H1 (cell line): ENCODE data around the gene ATP1A3. TPM values are rescaled to one million over a fixed set of nuclear protein-coding genes. Genes with fewer than 3 reads are reported as not detected.

Experiments
- CTCF ChIA-PET: fragments of 300-600 bp; sonication (Branson Sonifier 250); formaldehyde crosslinking; loops from one replicate; lab custom pipeline; 2021; ENCODE audit not compliant: partially characterized antibody; lab: Charles Lee
- POLR2A ChIA-PET: fragments of 300-600 bp; sonication (Branson Sonifier 250); formaldehyde crosslinking; loops from one replicate; lab custom pipeline; 2021; ENCODE audit warnings: inconsistent platforms; ENCODE audit not compliant: partially characterized antibody; lab: Charles Lee
- DNase-seq, 2 experiments: peaks; one replicate each; pipeline versions ENCODE4 v3.0.0 to v3.0.0-alpha.2; 2010 to 2022; ENCODE audit warnings: low spot score in 2 of 2, low read depth in 1 of 2, mixed read lengths in 1 of 2
- FAIRE-seq: peaks from 2 replicates; lab custom pipeline; 2011; peaks lifted over from hg19 to GRCh38; lab: Jason Lieb, UNC
- H2AFZ ChIP-seq: 2 replicates; pipeline ENCODE4 v1.8.1; 2012; ENCODE audit warnings: low read length, inconsistent platforms
- H2AK5ac ChIP-seq: 2 replicates; pipeline ENCODE4 v1.6.1; 2013; ENCODE audit warnings: low read depth, low read length
- H2BK120ac ChIP-seq: replicated peaks from 2 replicates; pipeline ENCODE3; 2013; ENCODE audit warnings: low read depth, low read length, inconsistent platforms
- H2BK12ac ChIP-seq: 2 replicates; pipeline ENCODE4 v1.6.1; 2013; ENCODE audit warnings: low read depth, low read length
- H2BK15ac ChIP-seq: 2 replicates; pipeline ENCODE4 v1.6.1; 2013; ENCODE audit warnings: low read length
- H2BK20ac ChIP-seq: 2 replicates; pipeline ENCODE4 v1.6.1; 2013; ENCODE audit warnings: low read length
- H2BK5ac ChIP-seq: 2 replicates; pipeline ENCODE4 v1.6.1; 2013; ENCODE audit warnings: low read depth, low read length
- H3K14ac ChIP-seq: 2 replicates; pipeline ENCODE4 v1.6.1; 2013; ENCODE audit warnings: inconsistent platforms; ENCODE audit not compliant: insufficient read length
- H3K18ac ChIP-seq: 2 replicates; pipeline ENCODE4 v1.6.1; 2013; ENCODE audit warnings: low read length; ENCODE audit errors: extremely low read depth
- H3K23ac ChIP-seq: 2 replicates; pipeline ENCODE4 v1.6.1; 2013; ENCODE audit warnings: inconsistent platforms; ENCODE audit not compliant: insufficient read length
- H3K23me2 ChIP-seq: 2 replicates; pipeline ENCODE4 v1.6.1; 2013; ENCODE audit warnings: low read depth, low read length
- H3K27ac ChIP-seq: 2 replicates; pipeline ENCODE4 v1.6.1; 2011; ENCODE audit warnings: low read depth, low read length, inconsistent platforms
- H3K27me3 ChIP-seq, 4 experiments: replicated peaks in 1 of 4; 1 replicate in 1 of 4; 2 replicates in 3 of 4; pipeline versions ENCODE4 v1.6.1 to v1.8.1; 2011 to 2013; ENCODE audit warnings: low read length in 3 of 4, mild to moderate bottlenecking in 3 of 4, inconsistent platforms in 2 of 4, mixed read lengths in 2 of 4, moderate library complexity in 1 of 4; ENCODE audit not compliant: control insufficient read depth in 3 of 4, insufficient read depth in 3 of 4; ENCODE audit errors: extremely low read depth in 1 of 4
- H3K36me3 ChIP-seq, 4 experiments: 2 replicates each; pipeline versions ENCODE4 v1.6.1 to v1.8.1; 2011 to 2013; ENCODE audit warnings: mild to moderate bottlenecking in 4 of 4, low read length in 3 of 4, moderate library complexity in 2 of 4, control low read depth in 1 of 4, inconsistent platforms in 1 of 4; ENCODE audit not compliant: insufficient read depth in 4 of 4, control insufficient read depth in 2 of 4
- H3K4ac ChIP-seq: replicated peaks from 2 replicates; pipeline ENCODE3; 2013; ENCODE audit warnings: low read length, low read depth, mixed read lengths, inconsistent platforms; ENCODE audit not compliant: insufficient read length
- H3K4me1 ChIP-seq, 4 experiments: replicated peaks in 1 of 4; 1 replicate in 1 of 4; 2 replicates in 3 of 4; pipeline versions ENCODE4 v1.6.1 to v1.8.1; 2011 to 2013; ENCODE audit warnings: low read length in 3 of 4, inconsistent platforms in 2 of 4, mixed read lengths in 1 of 4; ENCODE audit not compliant: insufficient read depth in 4 of 4, control insufficient read depth in 3 of 4
- H3K4me2 ChIP-seq, 2 experiments: 2 replicates each; pipeline versions ENCODE4 v1.6.1 to v1.8.1; 2011 to 2013; ENCODE audit warnings: low read depth in 2 of 2, low read length in 2 of 2, control low read depth in 1 of 2, inconsistent platforms in 1 of 2, mild to moderate bottlenecking in 1 of 2; ENCODE audit not compliant: insufficient read depth in 1 of 2
- H3K4me3 ChIP-seq, 4 experiments: fragments of 200-600, 300-600 bp in 1 of 4; sonication (generic), shearing (Covaris generic), sonication (Bioruptor Twin) in 1 of 4; 2 replicates each; pipeline versions ENCODE4 v1.5.1 to v1.8.1; 2011 to 2016; ENCODE audit warnings: low read length in 4 of 4, low read depth in 3 of 4, control low read depth in 2 of 4, inconsistent platforms in 2 of 4, mild to moderate bottlenecking in 2 of 4, mixed read lengths in 1 of 4, moderate library complexity in 1 of 4; ENCODE audit not compliant: insufficient read depth in 2 of 4; ENCODE audit errors: extremely low read depth in 1 of 4
- H3K56ac ChIP-seq: replicated peaks from 2 replicates; pipeline ENCODE3; 2013; ENCODE audit warnings: low read depth, mild to moderate bottlenecking, mixed read lengths, low read length, inconsistent platforms; ENCODE audit not compliant: insufficient read length
- H3K79me1 ChIP-seq: 2 replicates; pipeline ENCODE4 v1.6.1; 2013; ENCODE audit warnings: low read depth, low read length, control low read depth
- H3K79me2 ChIP-seq, 2 experiments: 2 replicates each; pipeline versions ENCODE4 v1.6.1 to v1.8.1; 2012 to 2013; ENCODE audit warnings: low read length in 2 of 2, mild to moderate bottlenecking in 2 of 2, inconsistent platforms in 1 of 2; ENCODE audit not compliant: insufficient read depth in 2 of 2, control insufficient read depth in 1 of 2
- H3K9ac ChIP-seq, 4 experiments: replicated peaks in 1 of 4; 1 replicate in 1 of 4; 2 replicates in 3 of 4; pipeline versions ENCODE4 v1.6.1 to v1.8.1; 2011 to 2013; ENCODE audit warnings: low read depth in 3 of 4, low read length in 3 of 4, control low read depth in 2 of 4, mild to moderate bottlenecking in 2 of 4, moderate library complexity in 2 of 4, inconsistent platforms in 1 of 4; ENCODE audit errors: extremely low read depth in 1 of 4
- H3K9me3 ChIP-seq, 2 experiments: 2 replicates each; pipeline versions ENCODE4 v1.6.1 to v1.8.1; 2012 to 2013; ENCODE audit warnings: mild to moderate bottlenecking in 2 of 2, moderate library complexity in 2 of 2, control low read depth in 1 of 2, inconsistent platforms in 1 of 2, low read depth in 1 of 2, low read length in 1 of 2, mixed read lengths in 1 of 2; ENCODE audit not compliant: insufficient read depth in 2 of 2
- H4K20me1 ChIP-seq, 2 experiments: replicated peaks in 1 of 2; 2 replicates each; pipeline versions ENCODE3 to v1.8.1; 2011 to 2013; ENCODE audit warnings: inconsistent platforms in 2 of 2, low read length in 2 of 2, mild to moderate bottlenecking in 1 of 2; ENCODE audit not compliant: insufficient read depth in 2 of 2, control insufficient read depth in 1 of 2
- H4K5ac ChIP-seq: 2 replicates; pipeline ENCODE4 v1.6.1; 2013; ENCODE audit warnings: low read length, low read depth, mixed read lengths, inconsistent platforms; ENCODE audit not compliant: insufficient read length
- H4K8ac ChIP-seq: 2 replicates; pipeline ENCODE4 v1.8.0; 2013; ENCODE audit warnings: mild to moderate bottlenecking, moderate library complexity, low read length, inconsistent platforms; ENCODE audit not compliant: insufficient read depth; ENCODE audit errors: extremely low read depth
- H4K91ac ChIP-seq: replicated peaks from 2 replicates; pipeline ENCODE3; 2013; ENCODE audit warnings: low read length, mixed read lengths, inconsistent platforms; ENCODE audit not compliant: insufficient read length
- CREB1 ChIP-seq: IDR thresholded peaks from 2 replicates; pipeline ENCODE4 v1.6.1; 2012; ENCODE audit warnings: inconsistent platforms
- CTBP2 ChIP-seq: IDR thresholded peaks from 2 replicates; pipeline ENCODE4 v1.7.0; 2011; ENCODE audit warnings: borderline replicate concordance, mild to moderate bottlenecking, moderate library complexity, mixed read lengths, low read length; ENCODE audit not compliant: insufficient read depth, insufficient read length
- EP300 ChIP-seq, 2 experiments: IDR thresholded peaks; 1 replicate in 1 of 2; 2 replicates in 1 of 2; pipeline ENCODE4 v1.6.1; 2011 to 2012; ENCODE audit warnings: low read depth in 2 of 2, low read length in 2 of 2, mild to moderate bottlenecking in 2 of 2, borderline replicate concordance in 1 of 2, inconsistent platforms in 1 of 2, moderate library complexity in 1 of 2
- GTF2F1 ChIP-seq: IDR thresholded peaks from 2 replicates; pipeline ENCODE4 v1.6.1; 2012; ENCODE audit warnings: low read depth, low read length, improper control_type of control experiment, borderline replicate concordance
- MAFK ChIP-seq: IDR thresholded peaks from 2 replicates; pipeline ENCODE4 v1.6.1; 2012; ENCODE audit warnings: low read depth, mild to moderate bottlenecking, improper control_type of control experiment, low read length
- RXRA ChIP-seq: IDR thresholded peaks from 2 replicates; pipeline ENCODE4 v1.6.1; 2011; ENCODE audit warnings: low read depth, mild to moderate bottlenecking, low read length, moderate library complexity; ENCODE audit not compliant: insufficient read depth
- SIRT6 ChIP-seq: IDR thresholded peaks from one replicate; pipeline ENCODE4 v1.7.1; 2012; ENCODE audit warnings: low read length, inconsistent platforms
- SIX5 ChIP-seq: IDR thresholded peaks from 2 replicates; pipeline ENCODE4 v1.6.1; 2011; ENCODE audit warnings: mild to moderate bottlenecking, low read depth, low read length
- SRF ChIP-seq: IDR thresholded peaks from 2 replicates; pipeline ENCODE4 v1.6.1; 2011; ENCODE audit warnings: mild to moderate bottlenecking, low read depth, low read length, moderate library complexity
- TBP ChIP-seq: IDR thresholded peaks from 2 replicates; pipeline ENCODE4 v1.6.1; 2011; ENCODE audit warnings: low read depth, low read length, improper control_type of control experiment
- WGBS, 2 experiments: shearing (Covaris generic) in 1 of 2; methylation state at CpG; one replicate each; pipeline versions ENCODE4 v1.1.6 to v1.1.7; 2013 to 2015; ENCODE audit warnings: low lambda C conversion rate in 2 of 2, mixed read lengths in 2 of 2, inconsistent platforms in 1 of 2, low coverage in 1 of 2, missing lambda C conversion rate in 1 of 2; ENCODE audit not compliant: insufficient replicate concordance in 2 of 2, insufficient coverage in 1 of 2, insufficient read length in 1 of 2; ENCODE audit errors: extremely low coverage in 1 of 2, missing lambda C conversion rate in 1 of 2; 5-methylcytosine and 5-hydroxymethylcytosine counted together
- polyA plus RNA-seq, 7 experiments: library from polyadenylated mRNA; depleted of rRNA in 3 of 7; stranded (reverse) in 5 of 7; unstranded in 2 of 7; fragments of >200 nt in 5 of 7; fragments of 200-250 nt in 2 of 7; gene quantifications; 1 replicate in 5 of 7; 2 replicates in 1 of 7; 4 replicates in 1 of 7; pipeline versions ENCODE4 v1.2.1 to v1.2.3, GENCODE V29; 2011 to 2013; ENCODE audit warnings: missing spikeins in 2 of 7, mixed read lengths in 2 of 7
- total RNA-seq: library from RNA; stranded (reverse); fragmentation: NEBNext Ultra II Directional; extraction: Animal tissue kit (Norgen Biotek cat#: 25700); gene quantifications from 2 replicates; pipeline ENCODE4 v1.2.1, GENCODE V29; 2021
- TF ChIP-seq, protein P1 (sequence below): IDR thresholded peaks from 2 replicates; pipeline ENCODE4 v1.6.1; 2011; ENCODE audit warnings: low read length, improper control_type of control experiment

ATP1A3 gene
- total and polyA plus RNA-seq, 2 of the 8 experiments (the other 6 are each of a cell fraction or from before 2014, with no cell fraction given): 11.1 to 41.2 TPM

DNA sequence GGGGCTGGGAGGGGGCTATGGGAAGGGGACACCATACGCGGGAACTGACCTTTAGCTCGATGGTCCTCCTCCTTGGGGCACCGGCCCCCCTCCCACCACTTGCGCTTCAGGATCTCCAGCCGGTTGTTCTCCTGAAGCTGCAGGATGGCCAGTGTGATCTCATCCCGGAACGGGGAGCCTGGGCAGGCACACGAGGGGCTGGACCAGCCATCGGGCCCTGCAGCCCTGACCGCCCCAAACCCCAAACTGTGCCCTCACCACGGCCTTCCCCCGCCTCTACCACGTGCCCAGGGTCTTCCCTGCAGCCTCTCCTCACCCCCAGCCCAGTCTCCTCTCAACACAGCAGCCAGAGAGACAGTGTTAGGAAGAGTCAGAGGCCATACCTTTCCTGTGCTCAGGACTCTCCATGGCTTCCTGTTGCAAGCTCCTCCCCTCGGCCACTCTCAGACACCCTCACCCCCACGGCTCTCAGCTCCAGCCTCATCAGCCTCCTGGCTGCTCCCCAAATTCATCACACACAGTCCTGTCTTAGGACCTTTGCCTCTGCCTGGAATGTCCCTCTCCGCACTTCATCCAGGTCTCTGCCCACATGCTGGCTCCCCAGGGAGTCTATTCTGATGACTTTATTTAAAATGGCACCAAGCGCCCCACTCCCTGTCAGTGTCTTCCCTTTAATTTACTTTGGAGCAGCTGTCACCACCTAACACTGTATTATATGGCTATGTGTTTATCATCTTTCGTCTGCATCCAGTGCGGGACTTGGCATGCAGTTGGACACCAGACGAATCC lies 9.7 kb upstream of the ATP1A3 start:
- FAIRE-seq: no peak
- Histone ChIP-seq H4K91ac (no peak overlapping the region), H2BK20ac (no peak overlapping the region), H3K9me3 (no peaks in the 10 kb centered on the region), H3K14ac (no peak overlapping the region), H2BK5ac (no peak overlapping the region), H3K23ac (no peak overlapping the region), H3K79me2 (no peaks in the 10 kb centered on the region), H3K79me1 (no peaks in the 10 kb centered on the region), H3K4ac (no peak overlapping the region), H2BK120ac (no peak overlapping the region), H2AFZ (no peak overlapping the region), H3K4me1 (peaks cover 0 to 13% (median 1%) of the 10 kb centered on the region in 4 experiments; a peak in 2 of 7 replicates), H4K5ac (no peak overlapping the region), H3K36me3 (peaks cover 0 to 6% (median 4%) of the 10 kb centered on the region in 4 experiments; a peak in 4 of 8 replicates), H3K56ac (no peak overlapping the region), H2BK12ac (no peak overlapping the region), H3K18ac (no peak overlapping the region), H4K8ac (no peak overlapping the region), H3K27me3 (peaks cover 3 to 21% (median 17%) of the 10 kb centered on the region in 4 experiments), H2BK15ac (0 out of 2 replicates have a peak overlapping the region, but pooled peaks have one; percentile 1), H3K27ac (no peak overlapping the region; the same call in 1 of the 2 replicates), H3K23me2 (peaks cover 3% of the 10 kb centered on the region; the same call in 1 of the 2 replicates), H3K4me2 (no peak overlapping the region), H2AK5ac (no peak overlapping the region), H3K9ac (no peak overlapping the region), H3K4me3 (no peak overlapping the region), H4K20me1 (peaks cover 5 to 7% of the 10 kb centered on the region in 2 experiments)
- POLR2A ChIA-PET: interaction anchor here (0.6 to 1.0 kb wide), 3 partner anchors 12 to 105 kb away, joined by 3 read pairs; no protein-coding TSS in a partner anchor
- no peak for DNase-seq
- CTCF ChIA-PET: interaction anchor here (1.2 to 2.3 kb wide), 2 partner anchors 20 to 31 kb away, joined by 3 to 9 read pairs; no protein-coding TSS in a partner anchor
- WGBS, 2 experiments: 89% methylated on average over 11 of the region's 21 CpGs; no CpG with 5 or more reads in 1 of the 2 experiments
- TF ChIP-seq GTF2F1: no peak
- no peak for TF ChIP-seq SIRT6
- TF ChIP-seq RXRA: no peak
- no peak for TF ChIP-seq TBP
- TF ChIP-seq CREB1: no peak
- no peak for TF ChIP-seq MAFK
- no peak for TF ChIP-seq SIX5
- TF ChIP-seq SRF: no peak
- TF ChIP-seq, protein P1, sequence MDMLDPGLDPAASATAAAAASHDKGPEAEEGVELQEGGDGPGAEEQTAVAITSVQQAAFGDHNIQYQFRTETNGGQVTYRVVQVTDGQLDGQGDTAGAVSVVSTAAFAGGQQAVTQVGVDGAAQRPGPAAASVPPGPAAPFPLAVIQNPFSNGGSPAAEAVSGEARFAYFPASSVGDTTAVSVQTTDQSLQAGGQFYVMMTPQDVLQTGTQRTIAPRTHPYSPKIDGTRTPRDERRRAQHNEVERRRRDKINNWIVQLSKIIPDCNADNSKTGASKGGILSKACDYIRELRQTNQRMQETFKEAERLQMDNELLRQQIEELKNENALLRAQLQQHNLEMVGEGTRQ: no peak
- TF ChIP-seq EP300 (IDR thresholded peaks at IDR 0.05; ENCODE audit: borderline replicate concordance in 1 of 2, low read depth in 2 of 2, low read length in 2 of 2): no peak
- no peak for TF ChIP-seq CTBP2
